ENCODE results near the gene CROCC2. TPM values are rescaled to one million over a fixed set of nuclear protein-coding genes. Genes with fewer than 3 reads are reported as not detected.
"Not testable (repeated sequence)": the region's sequence is repeated elsewhere in the genome, so short reads cannot be mapped to it uniquely, and the experiment has no call there.

The CROCC2 gene
- polyA plus RNA-seq, 4 donors: 0.03 to 0.11 (median 0.08) TPM

DNA sequence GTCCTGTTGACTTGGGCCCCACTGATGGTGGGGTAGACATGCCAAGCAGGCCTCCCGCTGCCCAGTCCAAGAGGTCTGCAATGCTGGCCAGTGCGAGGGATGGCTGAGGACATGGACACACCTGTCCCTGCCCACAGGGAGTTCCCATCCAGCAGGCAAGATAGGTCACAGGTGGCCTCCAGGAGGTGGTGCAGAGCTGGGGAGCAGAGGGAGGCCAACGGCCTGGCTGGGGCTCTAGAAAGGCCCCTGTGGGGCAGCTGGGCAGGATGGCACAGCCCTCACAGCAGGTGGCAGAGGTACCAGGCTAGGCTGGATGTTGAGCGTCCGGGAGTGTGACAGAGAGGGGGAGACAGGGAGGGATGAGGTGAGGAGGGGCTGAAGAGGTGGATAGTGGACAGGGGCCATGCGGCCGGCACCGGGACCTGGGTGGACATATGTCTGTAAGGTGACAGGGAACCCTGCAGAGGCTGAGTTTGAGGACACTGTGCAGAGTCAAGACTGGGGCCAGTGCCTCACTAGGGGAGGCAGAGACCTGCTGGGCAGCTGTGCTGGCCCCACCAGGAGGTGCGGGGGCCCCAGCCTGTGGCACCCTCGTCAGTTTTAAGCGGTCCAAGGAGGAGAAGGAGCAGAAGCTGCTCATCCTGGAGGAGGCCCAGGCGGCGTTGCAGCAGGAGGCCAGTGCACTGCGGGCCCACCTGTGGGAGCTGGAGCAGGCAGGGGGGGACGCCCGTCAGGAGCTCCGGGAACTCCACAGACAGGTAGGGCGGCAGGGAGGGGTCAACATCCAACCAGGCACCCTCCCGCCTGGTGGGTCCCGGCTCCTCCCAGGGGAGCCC, 58.0 kb downstream of the CROCC2 start:
- DNase-seq (ENCODE audit: low read depth in 4 of 4, low spot score in 2 of 4): no peak

DNA sequence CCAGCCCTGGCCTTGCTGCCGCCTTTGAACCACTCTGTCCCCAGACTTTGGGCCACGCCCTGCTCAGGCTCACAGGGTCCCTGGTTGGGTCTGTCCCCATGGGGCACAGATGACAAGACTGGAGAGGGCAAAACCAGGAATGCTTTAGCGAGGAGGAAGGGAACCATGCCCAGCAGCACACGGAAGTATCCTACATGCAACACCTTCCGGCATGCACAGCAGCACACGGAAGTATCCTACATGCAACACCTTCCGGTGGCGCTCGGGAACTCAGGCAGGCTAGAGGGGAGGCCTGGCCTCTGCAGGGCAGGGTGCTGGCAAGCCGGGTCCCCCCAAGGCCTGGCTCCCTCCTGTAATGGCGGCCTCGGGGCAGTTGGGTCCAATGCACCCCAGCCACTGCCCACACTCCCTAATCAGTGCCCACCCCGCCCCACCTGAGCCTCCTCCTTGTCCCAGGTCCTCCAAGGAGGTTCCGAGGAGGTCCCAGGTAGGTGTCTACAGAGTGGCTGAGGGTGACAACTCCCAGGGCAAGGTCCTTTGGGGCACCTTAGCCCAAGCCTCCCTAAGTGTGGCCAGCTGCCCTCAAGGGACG, 58.7 kb downstream of the CROCC2 start:
- DNase-seq (ENCODE audit: low read depth in 4 of 4, low spot score in 2 of 4): no peak

DNA sequence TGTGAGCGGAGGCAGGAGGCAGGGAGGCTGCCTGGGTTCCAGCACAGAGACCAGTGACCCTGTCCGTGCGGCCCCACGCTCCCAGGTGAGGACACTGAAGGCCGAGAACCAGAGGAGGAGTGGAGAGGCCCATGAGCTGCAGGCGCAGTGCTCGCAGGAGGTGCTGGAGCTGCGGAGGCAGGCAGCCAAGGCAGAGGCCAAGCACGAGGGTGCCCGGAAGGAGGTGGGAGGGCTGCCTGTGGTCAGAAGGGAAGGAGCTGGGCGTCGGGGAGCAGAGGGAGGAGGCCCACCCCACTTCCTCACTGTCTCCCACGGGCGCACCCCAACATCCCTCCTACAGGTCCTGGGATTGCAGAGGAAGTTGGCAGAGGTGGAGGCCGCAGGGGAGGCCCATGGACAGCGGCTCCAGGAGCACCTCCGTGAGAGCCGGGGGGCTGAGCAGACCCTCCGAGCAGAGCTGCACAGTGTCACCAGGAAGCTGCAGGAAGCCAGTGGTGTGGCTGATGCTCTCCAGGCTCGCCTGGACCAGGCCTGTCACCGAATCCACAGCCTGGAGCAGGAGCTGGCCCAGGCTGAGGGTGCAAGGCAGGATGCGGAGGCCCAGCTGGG, 59.3 kb downstream of the CROCC2 start:
- no peak for DNase-seq (ENCODE audit: low read depth in 4 of 4, low spot score in 2 of 4)

DNA sequence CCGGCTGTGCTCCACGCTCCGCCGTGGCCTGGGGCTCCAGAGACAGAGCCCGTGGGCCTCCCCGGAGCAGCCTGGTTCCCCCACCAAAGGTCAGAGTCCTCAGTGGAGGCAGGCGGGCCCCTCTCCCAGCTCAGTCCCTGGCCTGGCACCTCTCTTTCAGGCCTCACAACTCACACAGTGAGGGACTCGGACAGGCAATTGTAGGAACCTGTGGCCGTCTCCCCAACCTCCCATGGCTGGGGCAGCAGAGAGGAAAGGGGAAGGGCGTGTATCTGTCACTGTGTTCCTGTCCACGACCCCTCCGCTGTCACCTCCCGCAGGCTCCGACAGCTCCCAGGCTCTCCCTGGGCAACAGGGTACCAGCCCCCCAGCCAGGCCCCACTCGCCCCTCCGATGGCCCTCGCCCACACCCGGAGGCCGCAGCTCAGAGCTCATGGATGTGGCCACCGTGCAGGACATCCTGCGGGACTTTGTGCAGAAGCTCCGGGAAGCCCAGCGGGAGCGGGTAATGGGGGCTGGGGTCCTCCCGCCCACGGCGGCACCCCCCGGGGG, 59.8 kb downstream of the CROCC2 start:
- no peak for DNase-seq (ENCODE audit: low read depth in 4 of 4, low spot score in 2 of 4)

DNA sequence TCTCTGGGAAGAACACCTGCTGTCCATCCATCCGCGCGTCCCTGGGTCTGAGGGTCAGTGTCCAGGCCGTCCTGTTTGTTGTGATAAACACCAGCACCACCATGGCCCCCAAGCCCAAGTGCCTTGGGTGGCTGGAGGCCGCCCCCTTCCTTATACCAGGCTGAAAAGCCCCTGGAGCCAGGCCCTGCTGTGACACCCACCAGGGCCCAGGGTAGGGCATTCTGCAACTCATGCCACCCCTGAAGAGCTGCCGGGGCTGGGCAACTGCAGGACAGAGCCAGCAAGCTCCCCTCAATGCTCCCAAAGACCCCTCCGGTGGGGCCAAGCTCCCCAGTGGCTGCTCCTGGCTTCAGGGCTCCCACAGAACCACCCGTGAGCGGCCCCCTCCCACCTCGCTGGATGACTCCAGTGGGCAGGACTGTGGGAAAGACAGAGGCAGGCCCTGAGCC, 60.3 kb downstream of the CROCC2 start:
- DNase-seq (ENCODE audit: low read depth in 4 of 4, low spot score in 2 of 4): no peak

DNA sequence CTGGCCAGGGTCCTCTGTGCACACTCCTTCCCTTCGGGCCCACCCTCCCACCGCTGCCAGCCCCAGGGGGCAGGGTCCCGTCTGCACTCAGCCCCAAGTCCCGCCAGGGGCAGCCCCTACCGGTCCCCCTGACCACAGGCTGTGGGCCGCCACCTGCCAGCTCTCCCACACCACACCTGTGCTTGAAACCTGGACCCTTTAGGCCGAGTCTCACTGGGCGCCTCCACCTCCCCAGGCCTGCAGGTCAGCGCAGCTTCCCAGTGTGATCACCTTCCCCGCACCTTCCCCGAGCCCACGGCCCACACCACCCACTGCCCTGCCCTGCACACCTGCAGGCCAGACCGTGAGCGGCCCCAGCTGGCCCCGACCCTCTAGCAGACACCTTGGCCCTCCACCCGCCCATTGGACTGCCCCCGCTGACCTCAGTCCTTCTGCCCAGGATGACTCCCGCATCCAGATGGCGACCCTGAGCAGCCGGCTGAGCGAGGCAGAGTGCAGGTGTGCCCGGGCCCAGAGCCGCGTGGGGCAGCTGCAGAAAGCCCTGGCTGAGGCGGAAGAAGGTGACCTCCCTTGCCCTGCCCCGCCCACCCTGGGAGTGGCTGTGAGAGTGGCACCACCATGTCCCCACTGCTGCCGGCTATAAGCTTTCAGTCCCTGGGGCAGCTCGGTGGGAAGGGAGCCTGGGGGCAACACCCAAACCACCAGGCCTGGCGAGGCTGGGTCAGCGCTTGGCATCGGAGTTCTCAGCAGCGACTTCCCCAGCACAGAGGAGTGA, 61.0 kb downstream of the CROCC2 start:
- no peak for DNase-seq (ENCODE audit: low read depth in 4 of 4, low spot score in 2 of 4)

DNA sequence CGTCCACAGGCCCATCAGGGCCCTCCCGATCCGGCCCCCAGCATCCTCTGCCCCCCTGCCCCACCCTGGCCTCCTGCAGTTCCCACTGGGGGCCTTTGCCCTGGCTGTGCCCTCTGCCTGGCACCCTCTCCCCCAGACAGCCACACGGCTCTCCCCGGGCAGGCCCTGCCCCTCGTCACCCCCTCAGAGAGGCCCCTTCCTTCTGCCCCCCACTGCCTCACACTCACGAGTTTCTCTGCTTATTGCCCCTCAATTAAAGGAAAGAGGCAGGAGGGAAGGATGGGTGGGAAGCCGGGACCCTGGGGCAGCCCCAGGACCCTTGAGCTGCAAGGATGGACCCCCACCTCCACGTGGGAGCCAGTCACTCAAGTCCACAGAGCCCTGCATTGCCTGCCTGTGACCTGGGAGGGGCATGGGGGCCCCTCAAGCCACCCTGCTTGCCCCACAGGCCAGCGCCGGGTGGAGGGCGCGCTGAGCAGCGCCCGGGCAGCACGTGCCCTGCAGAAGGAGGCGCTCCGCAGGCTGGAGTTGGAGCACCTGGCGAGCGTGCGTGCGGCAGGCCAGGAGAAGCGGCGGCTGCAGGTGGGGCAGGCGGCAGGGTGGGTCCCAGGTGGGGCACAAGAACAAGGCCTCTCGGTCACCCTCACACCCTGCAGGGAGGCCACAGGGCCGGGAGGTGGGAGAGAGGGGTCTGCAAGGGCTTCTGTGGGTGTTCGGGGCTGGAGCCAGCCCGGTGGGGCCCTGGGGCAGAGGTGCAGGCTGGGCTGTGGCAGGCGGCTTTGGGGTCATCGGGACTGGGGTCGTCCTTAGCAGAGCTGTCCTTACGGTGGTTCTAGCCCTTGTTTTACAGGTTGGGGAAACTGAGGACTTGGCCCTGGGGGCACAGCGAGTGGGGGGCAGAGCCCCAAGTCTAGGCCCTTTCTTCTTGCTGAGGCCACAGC, 61.8 kb downstream of the CROCC2 start:
- no peak for DNase-seq (ENCODE audit: low read depth in 4 of 4, low spot score in 2 of 4)

DNA sequence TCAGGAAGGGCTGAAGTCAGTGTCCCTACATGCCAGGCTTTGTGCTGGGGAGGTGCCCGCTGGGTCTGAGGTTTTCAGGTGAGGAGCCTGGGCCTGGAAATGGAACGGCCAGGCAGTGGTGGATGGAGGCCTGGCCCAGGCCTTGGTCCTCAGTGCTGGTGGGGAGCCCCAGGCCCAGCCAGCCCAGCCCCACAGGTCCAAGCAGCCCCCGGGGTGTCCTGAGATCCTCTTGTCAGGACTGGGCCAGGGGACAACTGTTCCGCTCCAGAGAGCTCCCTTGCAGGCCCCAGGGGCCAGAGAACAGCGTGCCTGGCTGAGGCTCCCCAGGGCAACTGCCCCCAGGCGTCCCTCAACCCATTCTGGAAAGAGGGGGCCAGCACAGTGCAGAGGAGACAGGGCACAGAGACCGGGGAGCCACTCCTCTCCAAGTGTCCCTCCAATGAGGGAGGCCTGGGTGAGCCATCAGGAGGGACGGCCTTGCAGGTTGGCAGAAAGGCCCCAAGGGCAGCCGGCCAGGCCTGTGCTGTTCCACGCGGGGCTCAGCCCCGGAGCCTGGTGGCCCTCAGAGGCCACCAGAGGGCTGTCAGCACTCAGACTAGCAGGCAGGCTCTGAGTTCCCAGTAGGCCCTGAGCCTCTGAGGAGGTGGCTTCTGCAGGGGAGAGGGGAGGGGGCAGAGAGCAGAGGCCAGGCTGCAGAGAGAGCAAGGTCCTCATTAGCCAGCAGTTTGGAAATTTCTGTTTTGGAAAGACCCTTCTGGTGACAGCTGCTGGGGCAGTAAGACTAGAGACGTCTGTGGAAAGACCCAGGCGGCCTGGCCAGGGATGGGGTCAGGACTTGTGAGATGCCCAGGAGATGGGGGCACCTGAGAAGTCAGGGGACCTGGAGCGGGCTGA, 62.8 kb downstream of the CROCC2 start:
- DNase-seq (ENCODE audit: low read depth in 4 of 4, low spot score in 2 of 4): no peak

DNA sequence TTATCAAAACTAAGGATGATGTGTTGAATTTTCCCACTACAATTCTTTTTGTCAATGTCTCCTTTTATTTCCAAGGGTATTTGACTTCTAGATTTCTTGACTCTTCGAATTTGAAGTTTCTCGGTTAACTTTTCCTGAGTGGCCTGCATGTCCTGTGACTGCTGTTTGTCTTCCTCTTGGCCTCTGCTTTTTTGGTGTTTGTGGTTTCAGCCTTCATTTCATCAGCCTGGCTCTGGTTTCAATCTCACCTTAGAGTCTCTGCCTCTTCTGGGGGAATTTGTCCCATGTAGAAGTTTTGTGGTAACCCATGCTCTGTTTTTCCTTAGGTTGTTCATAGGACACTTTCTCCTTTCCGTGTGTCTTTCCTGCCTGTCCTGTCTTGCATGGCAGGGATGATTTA, 64.0 kb downstream of the CROCC2 start:
- no peak for DNase-seq (ENCODE audit: low read depth in 4 of 4, low spot score in 2 of 4)

DNA sequence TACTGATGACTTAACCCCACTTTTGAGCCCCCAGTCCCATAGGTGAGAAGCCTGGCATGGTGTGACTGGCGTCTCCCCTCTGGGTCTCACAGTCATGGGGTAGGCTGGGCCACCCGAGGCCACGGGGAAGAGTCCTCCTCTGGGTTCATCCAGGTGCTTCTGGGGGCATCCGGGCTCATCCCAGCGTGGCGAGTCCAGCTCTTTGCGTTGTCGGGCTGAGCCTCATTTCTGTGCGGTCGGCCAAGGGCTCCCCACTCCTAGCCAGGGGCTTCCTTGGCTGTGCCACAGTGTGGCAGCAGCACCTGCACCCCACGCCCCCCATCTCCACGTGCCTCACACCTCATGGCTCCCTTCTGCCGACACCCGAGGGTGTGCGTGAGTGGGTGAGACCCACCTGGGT, 64.7 kb downstream of the CROCC2 start:
- no peak for DNase-seq (ENCODE audit: low read depth in 4 of 4, low spot score in 2 of 4)

DNA sequence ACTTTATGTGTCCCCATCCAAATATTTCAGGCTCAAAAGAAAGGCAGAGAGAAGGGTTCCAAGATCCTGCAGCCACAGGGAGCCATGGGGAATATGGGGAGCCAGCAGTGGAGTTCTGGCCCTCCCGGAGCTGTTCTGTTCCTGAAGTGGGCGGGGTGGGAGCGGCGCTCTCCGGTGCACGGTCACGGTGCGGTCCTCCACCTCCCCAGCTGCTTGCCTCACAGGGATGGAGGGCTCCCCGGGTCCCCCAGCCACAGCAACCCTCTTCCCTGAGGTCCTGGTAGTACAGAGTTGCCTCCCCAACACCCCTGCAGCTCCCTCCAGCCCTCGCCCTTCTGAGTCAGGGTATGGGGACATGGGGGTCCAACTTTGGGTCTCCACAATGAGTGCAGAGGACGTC, 66.1 kb downstream of the CROCC2 start:
- no peak for DNase-seq (ENCODE audit: low read depth in 4 of 4, low spot score in 2 of 4)

DNA sequence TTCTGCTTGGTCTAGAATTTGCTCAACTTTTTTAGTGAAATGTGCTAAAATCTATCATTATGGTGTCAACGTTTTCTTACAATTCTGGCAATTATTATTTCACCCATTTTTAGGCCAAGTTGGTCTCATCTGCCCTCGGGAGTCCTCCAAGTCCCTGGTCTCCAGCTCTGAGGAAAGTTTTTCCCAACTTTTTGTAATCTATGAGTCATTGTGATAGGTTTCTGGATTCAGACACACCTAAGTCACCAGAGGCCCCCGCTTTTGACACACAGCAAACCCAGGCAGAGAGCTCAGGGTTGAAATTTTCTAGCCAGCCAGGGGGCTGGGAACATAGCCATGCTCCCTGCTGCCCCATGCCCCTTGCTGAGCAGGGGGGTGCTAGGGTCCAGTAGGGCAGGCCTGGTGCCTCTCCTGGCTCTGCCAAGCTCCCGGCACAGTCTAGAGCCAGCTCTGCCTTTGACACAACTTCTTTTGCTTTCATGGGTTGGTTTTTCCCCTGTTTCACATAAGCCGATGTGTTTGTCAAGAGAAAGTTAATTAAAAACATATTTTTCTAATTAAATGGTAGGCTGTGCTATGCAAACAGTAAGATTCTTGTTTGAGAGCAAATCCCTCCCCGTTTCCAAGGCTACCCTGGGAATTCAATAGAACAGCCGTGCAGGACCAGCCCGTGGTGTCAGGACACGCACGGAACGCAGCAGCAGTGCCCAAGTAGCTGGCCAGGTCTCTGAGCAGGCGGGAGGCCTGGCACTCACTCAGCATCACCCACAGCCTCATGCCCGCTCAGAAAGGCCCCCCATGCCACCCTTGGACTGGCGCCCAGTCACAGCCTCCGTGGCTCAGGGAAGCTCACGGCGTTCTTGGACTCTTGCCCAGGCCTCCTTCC, 66.7 kb downstream of the CROCC2 start:
- no peak for DNase-seq (ENCODE audit: low read depth in 4 of 4, low spot score in 2 of 4)

DNA sequence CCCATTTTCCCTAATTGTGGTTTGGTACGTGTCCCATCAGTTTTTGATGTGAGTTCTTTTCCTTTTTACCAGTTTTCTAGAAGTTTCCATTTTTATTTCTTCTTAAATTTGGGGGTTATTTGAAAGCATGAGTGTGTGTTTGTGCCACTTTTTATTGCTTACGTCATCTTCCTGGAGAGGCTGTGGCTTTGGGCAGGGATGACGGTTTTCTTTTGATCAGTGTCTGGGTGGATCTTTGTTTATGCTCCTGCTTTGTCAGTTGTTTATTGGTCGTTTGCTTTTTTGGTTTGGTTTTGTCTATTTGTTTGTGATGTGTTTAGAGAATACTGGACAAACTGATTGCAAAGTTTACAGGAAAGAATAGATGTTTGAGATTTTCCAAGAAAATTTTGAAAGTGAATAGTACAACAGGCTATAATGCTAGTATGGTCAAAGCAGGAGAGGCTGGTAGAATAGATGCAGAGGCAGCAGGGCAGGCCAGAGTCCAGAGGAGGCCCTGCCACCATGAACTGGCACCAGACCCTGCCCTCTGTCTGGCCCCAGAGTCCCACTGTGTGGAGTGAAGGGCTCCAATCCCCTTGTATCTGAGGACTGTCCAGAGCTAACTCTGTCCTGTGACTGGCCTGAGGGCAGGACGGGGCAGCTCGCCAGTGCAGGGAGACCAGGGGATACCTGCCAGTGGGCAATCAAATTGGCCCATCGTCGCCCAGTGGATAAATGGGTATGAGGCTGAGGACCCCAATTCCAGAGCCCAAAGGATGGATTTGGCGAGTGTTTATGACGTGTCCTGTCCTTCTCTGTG, 68.8 kb downstream of the CROCC2 start:
- DNase-seq (ENCODE audit: low read depth in 4 of 4, low spot score in 2 of 4): no peak

DNA sequence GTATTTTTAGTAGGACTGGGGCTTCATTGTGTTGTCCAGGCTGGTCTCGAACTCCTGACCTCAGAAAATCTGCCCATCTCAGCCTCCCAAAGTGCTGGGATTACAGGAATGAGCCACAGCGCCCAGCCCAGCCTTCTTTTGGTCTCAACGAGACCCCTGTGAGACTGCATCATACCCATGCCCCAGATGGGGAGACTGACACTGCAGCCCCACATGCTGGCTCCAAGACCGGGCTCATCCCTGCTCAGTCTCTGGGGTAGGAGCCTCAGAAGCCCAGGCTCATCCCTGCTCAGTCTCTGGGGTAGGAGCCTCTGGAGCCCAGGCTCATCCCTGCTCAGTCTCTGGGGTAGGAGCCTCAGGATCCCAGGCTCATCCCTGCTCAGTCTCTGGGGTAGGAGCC, 69.8 kb downstream of the CROCC2 start:
- not testable (repeated sequence) for DNase-seq (ENCODE audit: low read depth in 4 of 4, low spot score in 2 of 4)

DNA sequence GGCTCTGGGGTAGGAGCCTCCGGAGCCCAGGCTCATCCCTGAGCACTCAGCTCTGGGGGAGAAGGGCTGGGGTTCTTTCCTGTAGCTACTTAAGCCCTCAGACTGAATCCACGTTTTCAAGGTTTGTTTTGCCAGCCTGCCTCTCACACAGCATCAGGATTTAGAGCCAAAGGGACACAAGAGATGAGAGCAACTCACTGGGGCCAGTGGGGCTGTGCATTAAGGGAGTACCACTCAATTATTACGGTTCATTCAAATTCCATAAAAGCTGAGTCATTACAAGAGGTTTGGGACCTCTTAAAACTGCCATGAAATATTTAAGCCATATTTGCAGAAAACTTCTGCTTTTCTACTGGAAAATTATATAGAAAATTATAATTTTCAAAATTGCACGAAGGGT, 75.1 kb downstream of the CROCC2 start:
- DNase-seq (ENCODE audit: low read depth in 4 of 4, low spot score in 2 of 4): no peak

DNA sequence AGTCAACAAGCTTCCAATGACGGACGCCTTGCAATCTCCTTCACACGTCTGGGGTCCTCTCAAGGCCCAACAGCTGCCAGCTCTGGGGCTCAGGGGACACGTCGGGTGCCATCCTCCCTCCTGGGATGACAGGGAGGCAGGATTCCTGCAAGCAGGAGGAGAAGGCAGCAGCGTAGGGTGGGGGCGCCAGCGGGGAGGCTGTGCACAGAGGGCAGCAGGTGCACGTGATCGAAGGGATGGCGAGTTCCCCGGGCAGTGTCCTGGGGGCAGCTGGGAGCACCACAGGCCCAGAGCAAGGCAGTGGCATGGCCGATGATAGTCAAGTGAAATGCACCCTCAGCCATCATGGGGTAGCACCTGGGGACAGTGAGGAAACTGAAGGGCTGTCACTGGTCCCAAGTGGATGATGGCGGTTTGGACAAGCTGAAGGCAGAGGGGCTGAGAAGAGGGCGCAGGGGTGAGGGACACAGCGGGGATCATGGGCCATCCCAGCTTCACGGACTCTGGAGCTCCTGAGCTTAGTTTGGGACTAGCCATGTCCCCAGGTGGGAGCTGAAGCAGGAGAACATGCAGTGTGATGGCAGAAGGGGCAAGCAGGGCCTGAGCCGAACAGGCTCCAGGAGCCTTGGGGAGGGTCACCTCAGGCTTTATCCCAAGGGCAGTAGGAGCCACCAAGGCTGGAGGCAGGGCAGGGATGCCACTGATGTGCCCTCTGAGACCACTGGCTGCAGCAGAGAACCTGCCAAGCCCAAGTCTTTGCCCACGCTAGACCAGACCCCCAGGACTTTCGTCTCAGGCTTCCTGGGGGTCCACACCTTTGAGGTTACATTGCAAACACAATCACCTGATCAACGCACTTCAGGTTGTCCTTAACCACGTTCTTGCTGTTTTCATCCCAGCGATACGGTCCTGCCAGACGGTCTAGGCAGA, 76.0 kb downstream of the CROCC2 start:
- DNase-seq (ENCODE audit: low read depth in 4 of 4, low spot score in 2 of 4): no peak
